ENCODE data around the gene ABHD17A. TPM values are rescaled to one million over a fixed set of nuclear protein-coding genes. Genes with fewer than 3 reads are reported as not detected.

The ABHD17A gene
- total and polyA plus RNA-seq, 9 of the 15 experiments (the other 6 are each of a cell fraction or from before 2014, with no cell fraction given) = 0.04 to 135 (median 21.8) TPM; not detected in 1

GRCh38 chr19:1856698-1857603 is 28.3 kb downstream of the ABHD17A start (continued):
- no peak for TF ChIP-seq ZNF75A (CRISPR knock-in tag; IDR thresholded peaks at IDR 0.05)
- no peak for TF ChIP-seq SMARCE1 (IDR thresholded peaks at IDR 0.05)
- TF ChIP-seq DIDO1 (tag; IDR thresholded peaks at IDR 0.05; ENCODE audit: low read depth) = no peak
- TF ChIP-seq ZMIZ1 (IDR thresholded peaks at IDR 0.05; ENCODE audit: low read depth in 2 of 2, low read length in 2 of 2) = no peak; a peak in 1 of 4 replicates
- TF ChIP-seq CTCF (IDR thresholded peaks at IDR 0.05 in 2 of 3, conservative IDR thresholded peaks at IDR 0.05 in 1 of 3; ENCODE audit: insufficient read depth in 2 of 3, low read depth in 1 of 3, low read length in 3 of 3) = no peak
- TF ChIP-seq TCFL5 (CRISPR knock-in tag; conservative IDR thresholded peaks at IDR 0.05) = no peak
- peak; percentile 83 for TF ChIP-seq JUND (IDR thresholded peaks at IDR 0.05; ENCODE audit: borderline replicate concordance, low read depth, low read length)
- TF ChIP-seq JUND (tag; IDR thresholded peaks at IDR 0.05; ENCODE audit: borderline replicate concordance, low read depth, low read length) = peak; percentile 48; the same call in 1 of the 3 replicates
- TF ChIP-seq SOX6 (IDR thresholded peaks at IDR 0.05) = no peak; the same call in 1 of the 2 replicates
- peak; percentile 79 for TF ChIP-seq POLR2G (IDR thresholded peaks at IDR 0.05; ENCODE audit: low read depth, low read length)
- TF ChIP-seq EP300 (IDR thresholded peaks at IDR 0.05; ENCODE audit: low read length) = 0 out of 2 replicates have a peak, but pooled peaks have one; percentile 14
- peak; percentile 32 for TF ChIP-seq POLR2B (IDR thresholded peaks at IDR 0.05; ENCODE audit: low read depth, partially characterized antibody)
- no peak for TF ChIP-seq C11orf30 (IDR thresholded peaks at IDR 0.05; ENCODE audit: low read depth)
- TF ChIP-seq U2AF2 (optimal IDR thresholded peaks at IDR 0.05; ENCODE audit: low read depth, low read length) = no peak
- TF ChIP-seq MCM2 (IDR thresholded peaks at IDR 0.05; ENCODE audit: low read depth) = no peak

Data from K562 (cell line).